ENCODE results near the gene DDX20. TPM values are rescaled to one million over a fixed set of nuclear protein-coding genes. Genes with fewer than 3 reads are reported as not detected.

Gene DDX20
- total and polyA plus RNA-seq, 2 donors (not counting 3 experiments of a cell fraction or from before 2014, with no cell fraction given) = 4.1 to 15.9 TPM

GRCh38 chr1:111778066-111778465 lies 22.4 kb downstream of the DDX20 start:
- ChIA-PET CTCF (interaction anchor here (1.5 kb wide), 1 partner anchor 9 kb away, joined by 4 read pairs; no protein-coding TSS in a partner anchor), POLR2A (no interaction called here)
- Histone ChIP-seq H3K9me1 (replicated peaks; ENCODE audit: control insufficient read depth, extremely low read depth, insufficient read depth, low read length) (no peaks in the 10 kb centered on the region), H3K9me3 (replicated peaks; ENCODE audit: control insufficient read depth, insufficient read depth, low read length) (no peaks in the 10 kb centered on the region), H3K27me3 (ENCODE audit: control insufficient read depth in 2 of 2, insufficient read depth in 2 of 2, low read length in 2 of 2) (no peaks in the 10 kb centered on the region), H3K36me3 (ENCODE audit: control insufficient read depth in 2 of 2, extremely low read depth in 1 of 2, insufficient read depth in 2 of 2, low read length in 2 of 2) (no peaks in the 10 kb centered on the region), H3K79me2 (ENCODE audit: control insufficient read depth, insufficient read depth, low read length) (no peaks in the 10 kb centered on the region), H3K4me3 (replicated peaks in 1 of 3; ENCODE audit: insufficient read depth in 1 of 3, low read depth in 1 of 3, low read length in 3 of 3) (no peak overlapping the region), H3K9ac (replicated peaks; ENCODE audit: extremely low read depth, insufficient read depth, low read length) (no peak overlapping the region), H3K27ac (ENCODE audit: insufficient read depth, low read depth, low read length) (no peak overlapping the region), H3K4me1 (ENCODE audit: control insufficient read depth, extremely low read depth, insufficient read depth, low read length) (no peaks in the 10 kb centered on the region), H2AFZ (ENCODE audit: low read depth, low read length) (no peak overlapping the region), H4K20me1 (replicated peaks; ENCODE audit: control insufficient read depth, extremely low read depth, insufficient read depth, low read length) (no peaks in the 10 kb centered on the region), H3K4me2 (ENCODE audit: insufficient read depth, low read length) (no peak overlapping the region)
- DNase-seq (ENCODE audit: low read depth, low spot score) (no peak), FAIRE-seq (no peak)
- intact Hi-C loops (cut with micrococcal nuclease) = no loop called here
- dilution Hi-C loops (cut with MboI; ENCODE audit: extremely low pct_ligation_motif_present, low sequenced_read_pairs) = no loop called here
- no TSS peak for BruUV-seq (replicated peaks)
- no peak for TF ChIP-seq FOS (IDR thresholded peaks at IDR 0.05; ENCODE audit: borderline replicate concordance, insufficient read depth, low read length)
- no peak for TF ChIP-seq JUN (IDR thresholded peaks at IDR 0.05; ENCODE audit: borderline replicate concordance, insufficient read depth, insufficient read length, low read depth)
- TF ChIP-seq, protein P1, sequence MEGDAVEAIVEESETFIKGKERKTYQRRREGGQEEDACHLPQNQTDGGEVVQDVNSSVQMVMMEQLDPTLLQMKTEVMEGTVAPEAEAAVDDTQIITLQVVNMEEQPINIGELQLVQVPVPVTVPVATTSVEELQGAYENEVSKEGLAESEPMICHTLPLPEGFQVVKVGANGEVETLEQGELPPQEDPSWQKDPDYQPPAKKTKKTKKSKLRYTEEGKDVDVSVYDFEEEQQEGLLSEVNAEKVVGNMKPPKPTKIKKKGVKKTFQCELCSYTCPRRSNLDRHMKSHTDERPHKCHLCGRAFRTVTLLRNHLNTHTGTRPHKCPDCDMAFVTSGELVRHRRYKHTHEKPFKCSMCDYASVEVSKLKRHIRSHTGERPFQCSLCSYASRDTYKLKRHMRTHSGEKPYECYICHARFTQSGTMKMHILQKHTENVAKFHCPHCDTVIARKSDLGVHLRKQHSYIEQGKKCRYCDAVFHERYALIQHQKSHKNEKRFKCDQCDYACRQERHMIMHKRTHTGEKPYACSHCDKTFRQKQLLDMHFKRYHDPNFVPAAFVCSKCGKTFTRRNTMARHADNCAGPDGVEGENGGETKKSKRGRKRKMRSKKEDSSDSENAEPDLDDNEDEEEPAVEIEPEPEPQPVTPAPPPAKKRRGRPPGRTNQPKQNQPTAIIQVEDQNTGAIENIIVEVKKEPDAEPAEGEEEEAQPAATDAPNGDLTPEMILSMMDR (IDR thresholded peaks at IDR 0.05; ENCODE audit: extremely low read depth in 1 of 2, insufficient read depth in 1 of 2, low read depth in 1 of 2, low read length in 2 of 2) = no peak
- no peak for TF ChIP-seq EZH2 (IDR thresholded peaks at IDR 0.05; ENCODE audit: borderline replicate concordance, low read depth, low read length, severe bottlenecking)
- no peak for TF ChIP-seq GATA2 (IDR thresholded peaks at IDR 0.05; ENCODE audit: insufficient read depth, insufficient read length, low read depth, low read length)
- TF ChIP-seq MYC (IDR thresholded peaks at IDR 0.05; ENCODE audit: low read depth, low read length) = no peak

Measured in endothelial cell of umbilical vein (primary cell).